GM12865 (cell line): ENCODE results near the gene POU2AF3.

Source experiments
- DNase-seq: peaks from one replicate; pipeline ENCODE4 v3.0.0; 2010; ENCODE audit warnings: low read depth
- H3K4me3 ChIP-seq: 2 replicates; pipeline ENCODE4 v1.5.1; 2011; ENCODE audit warnings: mild to moderate bottlenecking, low read depth, low read length, control low read depth
- CTCF ChIP-seq: IDR thresholded peaks from 2 replicates; pipeline ENCODE4 v1.5.1; 2011; ENCODE audit warnings: low read length, control low read depth, low read depth, inconsistent platforms; ENCODE audit not compliant: insufficient read depth; ENCODE audit errors: missing control alignments

Gene POU2AF3

GRCh38 chr11:111334532-111335502, 36.5 kb downstream of the POU2AF3 start:
- TF ChIP-seq CTCF: no peak
- DNase-seq: no peak
- no peak overlapping the region for H3K4me3 ChIP-seq

GRCh38 chr11:111335549-111335948, 37.2 kb downstream of the POU2AF3 start:
- DNase-seq: no peak
- H3K4me3 ChIP-seq: no peak overlapping the region
- TF ChIP-seq CTCF: no peak

DNA sequence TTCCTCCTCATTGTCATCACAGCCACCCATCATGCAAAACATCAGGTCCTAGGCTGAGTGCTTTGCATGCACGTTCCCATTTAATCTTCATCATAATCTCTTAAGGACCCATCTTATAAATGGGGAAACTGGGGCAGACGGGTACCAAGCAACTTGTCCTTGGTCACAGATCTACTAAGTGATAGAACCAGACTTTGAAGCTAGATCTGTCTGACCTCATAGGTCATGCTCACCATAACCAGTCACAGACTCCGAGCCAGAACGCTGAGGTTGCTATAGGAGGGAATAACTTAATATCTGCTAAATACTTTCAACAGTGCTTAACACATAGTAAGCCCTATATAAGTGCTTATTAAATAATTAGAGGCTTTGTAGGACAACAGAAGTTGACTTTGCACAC, 37.7 kb downstream of the POU2AF3 start:
- no peak for DNase-seq
- no peak overlapping the region for H3K4me3 ChIP-seq

DNA sequence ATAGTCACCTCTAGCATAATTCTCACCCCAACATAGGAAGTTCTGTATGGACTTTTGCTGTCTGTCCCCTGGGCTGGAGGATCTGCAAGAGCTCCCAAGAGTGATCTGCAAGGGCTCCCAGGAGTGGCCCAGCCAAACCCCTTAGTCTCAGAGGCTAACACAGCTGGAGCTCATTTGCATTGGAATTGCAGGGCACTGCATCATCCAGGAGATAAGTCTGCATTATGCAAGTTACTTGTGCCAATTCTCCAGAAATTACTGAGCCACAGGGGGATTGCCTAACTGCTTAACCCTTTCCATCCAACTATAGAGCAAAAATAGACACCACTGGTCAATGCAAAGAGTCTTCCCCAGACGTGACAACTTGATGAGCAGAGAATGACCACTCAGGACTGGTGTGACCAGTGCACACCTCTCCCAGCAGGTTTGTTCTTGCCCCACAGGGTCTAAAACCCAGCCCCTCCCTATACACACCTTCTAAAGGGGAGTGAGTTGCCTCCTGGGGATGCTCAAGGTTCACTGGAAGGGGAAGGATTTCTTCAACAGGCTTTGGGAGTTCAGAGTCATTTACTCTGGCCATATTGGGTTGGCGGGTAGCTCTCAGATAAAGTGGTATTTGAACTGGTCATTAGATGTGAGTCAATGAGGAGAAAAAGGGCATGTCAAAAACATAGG, 38.4 kb downstream of the POU2AF3 start:
- TF ChIP-seq CTCF: no peak
- no peak for DNase-seq

More for the DNA sequence above, 37.7 kb downstream of the POU2AF3 start:
- no peak for TF ChIP-seq CTCF

DNA sequence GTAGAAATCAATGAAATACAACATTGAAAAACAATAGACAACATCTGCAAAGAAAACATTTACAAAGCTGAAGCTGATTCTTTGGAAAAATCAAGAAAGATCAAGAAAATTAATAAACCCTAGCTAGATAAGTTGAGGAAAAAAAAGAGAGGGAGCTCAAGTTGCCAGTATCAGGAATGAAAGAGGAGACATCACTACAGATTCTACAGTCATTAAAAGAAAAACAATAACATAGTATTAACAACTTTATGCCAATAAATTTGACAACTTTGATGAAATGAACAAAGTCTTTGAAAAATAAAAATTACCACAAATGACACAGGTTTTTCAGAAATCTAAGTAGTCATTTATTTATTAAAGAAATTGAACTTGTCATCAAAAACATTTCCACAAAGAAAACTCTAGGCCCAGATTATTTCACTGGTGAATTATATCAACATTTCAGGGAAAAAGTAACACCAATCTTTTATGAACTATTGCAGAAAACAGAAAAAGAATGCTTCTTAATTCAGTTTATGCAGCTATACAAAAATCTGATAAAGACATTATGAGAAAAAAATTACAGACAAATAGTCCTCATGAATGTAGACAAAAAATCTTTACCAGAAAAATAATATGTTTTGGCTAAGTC, 41.5 kb downstream of the POU2AF3 start:
- no peak overlapping the region for H3K4me3 ChIP-seq
- no peak for TF ChIP-seq CTCF
- DNase-seq: no peak

More for the DNA sequence above, 38.4 kb downstream of the POU2AF3 start:
- no peak overlapping the region for H3K4me3 ChIP-seq

DNA sequence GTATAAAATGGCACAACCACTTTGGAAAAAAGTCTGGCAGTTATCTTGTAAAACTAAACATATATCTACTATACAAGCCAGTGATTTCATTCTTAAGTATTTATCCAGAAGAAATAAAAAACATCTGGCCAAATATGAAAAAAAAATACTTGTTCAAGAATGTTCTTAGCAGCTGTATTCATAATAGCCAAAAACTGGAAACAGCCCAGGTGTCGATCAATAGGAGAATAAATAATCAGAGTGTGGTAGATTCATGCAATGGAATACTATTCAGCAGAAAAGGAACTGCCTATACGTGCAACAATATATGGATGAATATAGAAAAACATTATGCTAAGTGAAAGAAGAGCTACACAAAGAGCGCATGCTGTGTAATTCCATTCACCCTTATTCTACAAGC, 44.0 kb downstream of the POU2AF3 start:
- no peak overlapping the region for H3K4me3 ChIP-seq
- TF ChIP-seq CTCF: no peak

More for the DNA sequence above, 44.0 kb downstream of the POU2AF3 start:
- no peak for DNase-seq
